Ovary (tissue), 3 donors: ENCODE results near the gene CCDC14.

Experiments used
- CTCF ChIP-seq, 3 donors: fragments of 450-650 bp in 2 of 3; fragments of 200-600 bp in 1 of 3; IDR thresholded peaks; one replicate each; pipeline versions ENCODE4 v1.5.1 to v1.8.0; 2016 to 2022; ENCODE audit warnings: antibody characterized with exemption in 3 of 3, mild to moderate bottlenecking in 1 of 3
- EP300 ChIP-seq: sonication (generic); formaldehyde crosslinking; IDR thresholded peaks from one replicate; pipeline ENCODE4 v1.6.1; 2017; ENCODE audit warnings: antibody characterized with exemption
- POLR2A ChIP-seq: fragments of 450-650 bp; IDR thresholded peaks from one replicate; pipeline ENCODE4 v1.6.1; 2017; ENCODE audit warnings: antibody characterized with exemption, mild to moderate bottlenecking, moderate library complexity
- donor health status: DM: no; HTN: no; CAD: no.

DNA sequence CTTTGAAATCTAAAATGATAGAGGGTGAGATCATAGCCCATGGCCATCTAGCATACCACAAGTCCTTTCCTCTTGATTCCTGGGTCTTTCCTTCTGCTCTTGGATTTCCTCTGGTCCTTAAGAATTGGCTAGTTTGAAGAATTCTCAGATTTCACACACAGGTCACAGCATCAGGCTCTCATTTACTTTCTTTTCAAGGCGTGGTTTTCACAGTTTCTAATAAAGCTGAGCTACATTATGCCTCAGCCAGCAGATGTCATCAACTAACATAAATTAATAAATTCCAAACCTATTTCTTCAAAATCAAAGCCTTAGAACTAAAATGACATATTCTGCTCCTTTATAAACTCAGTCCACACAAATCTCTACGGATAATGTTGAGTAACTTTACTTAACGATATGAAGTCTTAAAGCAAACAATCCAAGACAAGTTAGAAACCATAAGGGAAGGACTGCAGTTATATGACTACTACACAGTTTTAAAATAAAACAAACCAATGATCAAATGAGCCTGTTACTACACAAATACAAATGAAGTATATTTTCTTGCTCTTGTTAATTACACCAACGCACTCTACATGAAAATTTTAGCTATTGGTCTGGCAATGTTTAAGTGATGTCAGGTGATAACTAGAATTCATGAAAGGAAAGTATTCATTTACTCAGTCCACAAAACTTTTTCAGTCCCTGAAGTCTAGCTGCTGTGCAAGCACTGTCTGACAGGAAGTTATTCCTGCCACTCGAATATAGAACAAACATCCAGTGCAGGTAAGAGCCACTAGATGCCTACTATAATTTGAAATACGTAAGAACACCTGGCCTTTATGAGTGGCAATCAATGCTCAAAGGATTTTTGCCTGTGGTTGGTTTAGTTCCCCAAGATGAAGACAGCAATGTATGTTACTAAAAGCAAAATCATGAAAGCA lies 9.2 kb downstream of the CCDC14 start:
- TF ChIP-seq CTCF (IDR thresholded peaks at IDR 0.05) = no peak
- no peak for TF ChIP-seq POLR2A
- TF ChIP-seq EP300 = no peak
